Trophoblast cell (in vitro differentiated cells and primary cell): Measurements from ENCODE around the gene AKNA.
"Not testable (repeated sequence)": the region's sequence is repeated elsewhere in the genome, so short reads cannot be mapped to it uniquely, and the experiment has no call there.

Experiments
- DNase-seq, 2 donors: peaks; one replicate each; pipeline ENCODE4 v3.0.0-alpha.2; 2016
- H2AFZ ChIP-seq: 2 replicates; pipeline ENCODE4 v1.6.1; 2013; ENCODE audit warnings: low read length, moderate library complexity, mild to moderate bottlenecking; ENCODE audit not compliant: insufficient read depth, poor library complexity
- H2AK5ac ChIP-seq: 2 replicates; pipeline ENCODE4 v1.6.1; 2013; ENCODE audit warnings: mild to moderate bottlenecking, low read length
- H2BK120ac ChIP-seq: 2 replicates; pipeline ENCODE4 v1.6.1; 2013; ENCODE audit warnings: low read length, mild to moderate bottlenecking, moderate library complexity; ENCODE audit not compliant: insufficient read depth, poor library complexity
- H2BK12ac ChIP-seq: 2 replicates; pipeline ENCODE4 v1.6.1; 2013; ENCODE audit warnings: mild to moderate bottlenecking, low read length, moderate library complexity
- H2BK5ac ChIP-seq: 2 replicates; pipeline ENCODE4 v1.6.1; 2013; ENCODE audit warnings: low read length, low read depth, moderate library complexity, mild to moderate bottlenecking; ENCODE audit not compliant: poor library complexity
- H3K14ac ChIP-seq: 2 replicates; pipeline ENCODE4 v1.6.1; 2013; ENCODE audit warnings: mild to moderate bottlenecking, low read length
- H3K18ac ChIP-seq: 2 replicates; pipeline ENCODE4 v1.6.1; 2013; ENCODE audit warnings: mild to moderate bottlenecking, low read length
- H3K23ac ChIP-seq: 2 replicates; pipeline ENCODE4 v1.6.1; 2013; ENCODE audit warnings: low read length
- H3K27ac ChIP-seq: 2 replicates; pipeline ENCODE4 v1.5.1; 2013; ENCODE audit warnings: low read depth, mild to moderate bottlenecking, inconsistent platforms, low read length, moderate library complexity
- H3K27me3 ChIP-seq: 2 replicates; pipeline ENCODE4 v1.6.1; 2013; ENCODE audit warnings: inconsistent platforms, mild to moderate bottlenecking, low read length, moderate library complexity; ENCODE audit not compliant: insufficient read depth
- H3K36me3 ChIP-seq, 2 experiments: 1 replicate in 1 of 2; 2 replicates in 1 of 2; pipeline ENCODE4 v1.6.1; 2013; ENCODE audit warnings: low read length in 2 of 2, mild to moderate bottlenecking in 2 of 2, moderate library complexity in 1 of 2; ENCODE audit not compliant: insufficient read depth in 2 of 2, control insufficient read depth in 1 of 2
- H3K4ac ChIP-seq: 2 replicates; pipeline ENCODE4 v1.6.1; 2013; ENCODE audit warnings: low read depth, mild to moderate bottlenecking, low read length, moderate library complexity
- H3K4me1 ChIP-seq, 2 experiments: 1 replicate in 1 of 2; 2 replicates in 1 of 2; pipeline ENCODE4 v1.6.1; 2013; ENCODE audit warnings: low read length in 2 of 2, mild to moderate bottlenecking in 2 of 2, moderate library complexity in 1 of 2; ENCODE audit not compliant: insufficient read depth in 2 of 2, control insufficient read depth in 1 of 2
- H3K4me2 ChIP-seq: 2 replicates; pipeline ENCODE4 v1.6.1; 2013; ENCODE audit warnings: inconsistent platforms, mild to moderate bottlenecking, low read length, moderate library complexity
- H3K4me3 ChIP-seq: 2 replicates; pipeline ENCODE4 v1.5.1; 2013; ENCODE audit warnings: mild to moderate bottlenecking, low read depth, low read length, inconsistent platforms
- H3K79me1 ChIP-seq: one replicate; pipeline ENCODE4 v1.6.1; 2013; ENCODE audit warnings: low read length
- H3K79me2 ChIP-seq: 2 replicates; pipeline ENCODE4 v1.6.1; 2013; ENCODE audit warnings: low read length, mild to moderate bottlenecking; ENCODE audit not compliant: control insufficient read depth, insufficient read depth, poor library complexity
- H3K9ac ChIP-seq: 2 replicates; pipeline ENCODE4 v1.6.1; 2013; ENCODE audit warnings: mild to moderate bottlenecking, low read length
- H3K9me3 ChIP-seq: 2 replicates; pipeline ENCODE4 v1.6.1; 2013; ENCODE audit warnings: low read depth, mild to moderate bottlenecking, control low read depth, inconsistent platforms, low read length; ENCODE audit not compliant: insufficient read depth
- H4K12ac ChIP-seq: 2 replicates; pipeline ENCODE4 v1.6.1; 2013; ENCODE audit warnings: low read depth, mild to moderate bottlenecking, low read length, moderate library complexity
- H4K8ac ChIP-seq: 2 replicates; pipeline ENCODE4 v1.6.1; 2013; ENCODE audit warnings: low read depth, mild to moderate bottlenecking, low read length, moderate library complexity
- H4K91ac ChIP-seq: one replicate; pipeline ENCODE4 v1.6.1; 2013; ENCODE audit warnings: low read depth, mild to moderate bottlenecking, low read length, moderate library complexity
- WGBS: extraction: QIAGEN DNeasy Blood & Tissue Kit; methylation state at CpG from one replicate; pipeline ENCODE4 v1.1.7; 2013; ENCODE audit warnings: missing lambda C conversion rate; ENCODE audit not compliant: insufficient read length, insufficient coverage; ENCODE audit errors: extremely low coverage; 5-methylcytosine and 5-hydroxymethylcytosine counted together

The AKNA gene

GRCh38 chr9:114328357-114328820, 59.4 kb downstream of the AKNA start:
- not testable (repeated sequence) for H3K9ac ChIP-seq, DNase-seq, H2AK5ac ChIP-seq, H2BK120ac ChIP-seq, H4K91ac ChIP-seq, H3K27ac ChIP-seq, H4K8ac ChIP-seq, H2BK12ac ChIP-seq, H3K4me3 ChIP-seq, H3K4ac ChIP-seq, H3K4me1 ChIP-seq, H3K18ac ChIP-seq, H4K12ac ChIP-seq, H3K36me3 ChIP-seq, H2BK5ac ChIP-seq, H3K79me1 ChIP-seq, H3K23ac ChIP-seq, H3K27me3 ChIP-seq, H2AFZ ChIP-seq, H3K14ac ChIP-seq, H3K4me2 ChIP-seq, H3K79me2 ChIP-seq, H3K9me3 ChIP-seq
- WGBS = no CpG with 5 or more reads among the region's 10 CpGs

GRCh38 chr9:114327749-114328148, 60.0 kb downstream of the AKNA start:
- H3K27me3 ChIP-seq = no peaks in the 10 kb centered on the region
- no CpG with 5 or more reads among the region's 8 CpGs for WGBS
- H4K91ac ChIP-seq = no peak overlapping the region
- no peak overlapping the region for H2AFZ ChIP-seq
- H2BK5ac ChIP-seq = no peak overlapping the region
- no peaks in the 10 kb centered on the region for H3K4me1 ChIP-seq
- no peak overlapping the region for H3K18ac ChIP-seq
- no peak overlapping the region for H3K4ac ChIP-seq
- H2BK120ac ChIP-seq = no peak overlapping the region
- H3K14ac ChIP-seq = no peak overlapping the region
- H3K9ac ChIP-seq = no peak overlapping the region
- H3K79me2 ChIP-seq = no peaks in the 10 kb centered on the region
- no peaks in the 10 kb centered on the region for H3K9me3 ChIP-seq
- no peak overlapping the region for H3K4me3 ChIP-seq
- H4K12ac ChIP-seq = no peak overlapping the region
- no peak overlapping the region for H3K27ac ChIP-seq
- H3K79me1 ChIP-seq = no peaks in the 10 kb centered on the region
- no peak overlapping the region for H4K8ac ChIP-seq
- H3K4me2 ChIP-seq = no peak overlapping the region
- DNase-seq = no peak
- H3K23ac ChIP-seq = no peak overlapping the region
- H2AK5ac ChIP-seq = no peak overlapping the region
- H3K36me3 ChIP-seq = no peaks in the 10 kb centered on the region
- H2BK12ac ChIP-seq = no peak overlapping the region

DNA sequence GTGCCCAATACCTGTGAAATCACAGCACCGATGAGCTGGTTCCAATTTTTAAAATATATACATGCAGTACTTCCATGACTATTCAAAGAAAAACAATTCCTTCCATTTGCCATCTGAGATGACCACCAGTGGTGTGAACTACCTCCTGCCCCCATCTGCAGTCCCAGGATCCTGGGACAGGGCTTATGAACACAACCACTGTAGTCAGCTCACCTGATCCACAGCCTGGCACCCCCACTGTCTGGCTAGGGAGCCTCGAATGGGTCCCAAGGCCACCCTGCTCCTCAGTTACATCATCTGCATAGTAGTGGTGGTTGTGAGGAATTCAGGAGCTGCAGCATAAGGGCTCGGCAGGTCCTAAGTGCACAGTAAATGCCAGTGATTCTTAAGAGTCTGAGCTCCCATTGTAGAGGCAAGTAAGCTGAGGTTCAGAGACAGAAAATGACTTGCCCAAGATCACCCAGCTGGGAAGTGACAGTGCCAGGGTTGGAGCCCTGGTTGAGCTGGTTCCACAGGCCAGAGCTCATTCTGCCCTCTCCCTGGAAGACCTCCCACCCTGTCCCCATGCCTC, 62.0 kb downstream of the AKNA start:
- not testable (repeated sequence) for H3K4me1 ChIP-seq, H3K18ac ChIP-seq, H2BK5ac ChIP-seq, H3K27ac ChIP-seq, H3K4me3 ChIP-seq, H3K14ac ChIP-seq, H3K36me3 ChIP-seq, H3K9ac ChIP-seq, H3K4me2 ChIP-seq, H3K23ac ChIP-seq, H4K12ac ChIP-seq, H3K27me3 ChIP-seq, H2BK12ac ChIP-seq, H2AFZ ChIP-seq, H3K9me3 ChIP-seq, H2AK5ac ChIP-seq, H3K79me1 ChIP-seq, H3K79me2 ChIP-seq, H3K4ac ChIP-seq, H4K91ac ChIP-seq, H2BK120ac ChIP-seq, H4K8ac ChIP-seq
- DNase-seq = peak; percentile 23 to 72
- WGBS = no CpG with 5 or more reads among the region's 3 CpGs

DNA sequence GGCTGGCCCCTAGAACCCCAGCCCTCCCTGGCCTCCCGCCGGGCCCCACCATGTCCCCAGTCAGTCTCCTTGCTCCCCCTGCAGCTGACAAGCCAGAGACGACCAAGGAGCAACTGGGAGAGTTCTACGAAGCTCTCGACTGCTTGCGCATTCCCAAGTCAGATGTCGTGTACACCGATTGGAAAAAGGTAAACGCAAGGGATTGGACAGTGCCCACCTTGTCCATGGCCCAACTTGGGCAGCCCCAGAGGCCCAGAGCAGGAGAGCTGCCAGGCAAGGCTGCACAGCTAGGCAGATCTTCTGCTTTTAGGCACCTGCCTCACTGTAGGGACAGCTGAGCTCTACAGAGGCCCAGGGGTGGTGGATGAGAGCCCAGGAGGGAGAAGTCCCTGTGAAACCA, 62.8 kb downstream of the AKNA start:
- not testable (repeated sequence) for H3K23ac ChIP-seq, H3K18ac ChIP-seq, H3K79me2 ChIP-seq, H3K9me3 ChIP-seq, H3K4me2 ChIP-seq, H4K91ac ChIP-seq, H2AFZ ChIP-seq, H2BK12ac ChIP-seq, H4K12ac ChIP-seq, H3K4me1 ChIP-seq, H3K27me3 ChIP-seq, H3K27ac ChIP-seq, H3K36me3 ChIP-seq, H2BK5ac ChIP-seq, H3K4ac ChIP-seq, H4K8ac ChIP-seq, DNase-seq, H2BK120ac ChIP-seq, H3K14ac ChIP-seq, H3K4me3 ChIP-seq, H3K9ac ChIP-seq, H3K79me1 ChIP-seq, H2AK5ac ChIP-seq
- no CpG with 5 or more reads among the region's 9 CpGs for WGBS
